ENCODE measurements around the gene ASB3.

- no peak for TF ChIP-seq CTCF (IDR thresholded peaks at IDR 0.05)
- no peak for TF ChIP-seq ZFP36 (IDR thresholded peaks at IDR 0.05; ENCODE audit: borderline replicate concordance, partially characterized antibody)
- no peak for TF ChIP-seq POLR2AphosphoS2 (conservative IDR thresholded peaks at IDR 0.05; ENCODE audit: low read length)
Measured at GRCh38 chr2:53821810-53822209, 35.1 kb upstream of the ASB3 start.
